Suprapubic skin (tissue), 4 donors: ENCODE data around the gene CADPS.

ENCODE experiments used
- CTCF ChIP-seq, 2 donors: fragments of 200-600 bp in 1 of 2; fragments of 450-650 bp in 1 of 2; sonication (generic) in 1 of 2; IDR thresholded peaks; one replicate each; pipeline ENCODE4 v1.5.1; 2016 to 2019; ENCODE audit warnings: antibody characterized with exemption in 2 of 2, mild to moderate bottlenecking in 1 of 2, moderate library complexity in 1 of 2
- EP300 ChIP-seq: sonication (generic); formaldehyde crosslinking; IDR thresholded peaks from one replicate; pipeline ENCODE4 v1.6.1; 2017; ENCODE audit warnings: antibody characterized with exemption
- POLR2A ChIP-seq, 2 donors: fragments of 450-650 bp; IDR thresholded peaks; one replicate each; pipeline ENCODE4 v1.6.1; 2017; ENCODE audit warnings: antibody characterized with exemption in 2 of 2, mild to moderate bottlenecking in 2 of 2, moderate library complexity in 2 of 2
- POLR2AphosphoS5 ChIP-seq, 3 donors: sonication (generic); formaldehyde crosslinking; IDR thresholded peaks; one replicate each; pipeline ENCODE4 v1.6.1; 2017; ENCODE audit warnings: antibody characterized with exemption in 3 of 3

GRCh38 chr3:62374341-62375218 lies 500.6 kb downstream of the CADPS start:
- TF ChIP-seq CTCF (IDR thresholded peaks at IDR 0.05) = no peak
- TF ChIP-seq POLR2A (IDR thresholded peaks at IDR 0.05) = no peak
- TF ChIP-seq EP300 = no peak
- no peak for TF ChIP-seq POLR2AphosphoS5 (IDR thresholded peaks at IDR 0.05)
